Keratinocyte (primary cell): ENCODE results near the gene ECI2.

Experiments
- EZH2 ChIP-seq: IDR thresholded peaks from one replicate; pipeline ENCODE4 v1.6.1; 2012; ENCODE audit warnings: inconsistent platforms, mild to moderate bottlenecking, low read length, moderate library complexity
- TF ChIP-seq, protein P1 (sequence below), 3 experiments: IDR thresholded peaks in 1 of 3; conservative IDR thresholded peaks in 1 of 3; optimal IDR thresholded peaks in 1 of 3; 2 replicates in 2 of 3; 3 replicates in 1 of 3; pipeline versions ENCODE3 to v1.5.1; 2011; ENCODE audit warnings: low read length in 3 of 3, mild to moderate bottlenecking in 3 of 3, moderate library complexity in 2 of 3, control low read depth in 1 of 3, inconsistent platforms in 1 of 3; ENCODE audit not compliant: insufficient read depth in 2 of 3; ENCODE audit errors: extremely low read depth in 1 of 3

DNA sequence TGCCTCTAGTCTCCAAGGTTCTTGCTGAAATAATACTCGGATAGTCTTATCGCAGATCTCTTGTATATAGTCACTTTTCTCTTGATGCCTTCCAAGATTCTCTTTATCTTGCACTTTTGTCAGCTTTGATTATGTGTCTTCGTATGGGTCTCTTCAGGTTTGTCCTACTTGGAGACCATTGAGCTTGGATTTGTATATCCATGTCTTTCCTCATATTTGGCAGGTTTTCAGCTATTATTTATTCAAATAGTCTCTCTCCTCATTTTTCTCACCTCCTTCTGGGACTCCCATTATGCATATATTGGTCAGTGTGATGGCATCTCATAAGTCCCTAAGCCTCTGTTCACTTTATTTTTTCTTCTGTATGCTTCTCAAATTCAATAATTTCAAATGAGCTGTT lies 23.0 kb downstream of the ECI2 start:
- TF ChIP-seq, protein P1, sequence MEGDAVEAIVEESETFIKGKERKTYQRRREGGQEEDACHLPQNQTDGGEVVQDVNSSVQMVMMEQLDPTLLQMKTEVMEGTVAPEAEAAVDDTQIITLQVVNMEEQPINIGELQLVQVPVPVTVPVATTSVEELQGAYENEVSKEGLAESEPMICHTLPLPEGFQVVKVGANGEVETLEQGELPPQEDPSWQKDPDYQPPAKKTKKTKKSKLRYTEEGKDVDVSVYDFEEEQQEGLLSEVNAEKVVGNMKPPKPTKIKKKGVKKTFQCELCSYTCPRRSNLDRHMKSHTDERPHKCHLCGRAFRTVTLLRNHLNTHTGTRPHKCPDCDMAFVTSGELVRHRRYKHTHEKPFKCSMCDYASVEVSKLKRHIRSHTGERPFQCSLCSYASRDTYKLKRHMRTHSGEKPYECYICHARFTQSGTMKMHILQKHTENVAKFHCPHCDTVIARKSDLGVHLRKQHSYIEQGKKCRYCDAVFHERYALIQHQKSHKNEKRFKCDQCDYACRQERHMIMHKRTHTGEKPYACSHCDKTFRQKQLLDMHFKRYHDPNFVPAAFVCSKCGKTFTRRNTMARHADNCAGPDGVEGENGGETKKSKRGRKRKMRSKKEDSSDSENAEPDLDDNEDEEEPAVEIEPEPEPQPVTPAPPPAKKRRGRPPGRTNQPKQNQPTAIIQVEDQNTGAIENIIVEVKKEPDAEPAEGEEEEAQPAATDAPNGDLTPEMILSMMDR (optimal IDR thresholded peaks at IDR 0.05 in 1 of 3, IDR thresholded peaks at IDR 0.05 in 1 of 3, conservative IDR thresholded peaks at IDR 0.05 in 1 of 3; ENCODE audit: extremely low read depth in 1 of 3, insufficient read depth in 2 of 3, low read length in 3 of 3): no peak
- TF ChIP-seq EZH2: no peak
